ENCODE data around the gene TRMT10C. TPM values are rescaled to one million over a fixed set of nuclear protein-coding genes. Genes with fewer than 3 reads are reported as not detected.

Gene TRMT10C
- total RNA-seq, 1 donor from 2014 or later = 31.9 TPM

- Mint-ChIP-seq H3K9me3 (no peaks in the 10 kb centered on the region), H3K4me1 (ENCODE audit: unreplicated experiment) (no peaks in the 10 kb centered on the region), H3K27ac (no peak overlapping the region), H3K4me3 (no peak overlapping the region), H3K36me3 (no peaks in the 10 kb centered on the region), H3K27me3 (peaks cover 25% of the 10 kb centered on the region)
- DNase-seq (ENCODE audit: extremely low spot score, unreplicated experiment) = no peak
- no peak for TF ChIP-seq CTCF (conservative IDR thresholded peaks at IDR 0.05)
Observed at GRCh38 chr3:101519685-101520365, 41.8 kb upstream of the TRMT10C start.

- Mint-ChIP-seq H3K9me3 (no peaks in the 10 kb centered on the region), H3K27me3 (peaks cover 21% of the 10 kb centered on the region), H3K4me1 (ENCODE audit: unreplicated experiment) (no peaks in the 10 kb centered on the region), H3K27ac (no peak overlapping the region), H3K4me3 (no peak overlapping the region), H3K36me3 (no peaks in the 10 kb centered on the region)
- no peak for TF ChIP-seq CTCF (conservative IDR thresholded peaks at IDR 0.05)
- DNase-seq (ENCODE audit: extremely low spot score, unreplicated experiment) = no peak
Observed at GRCh38 chr3:101521211-101521701, 40.4 kb upstream of the TRMT10C start.

GRCh38 chr3:101527441-101527840, 34.2 kb upstream of the TRMT10C start:
- Mint-ChIP-seq H3K9me3 (no peaks in the 10 kb centered on the region), H3K36me3 (no peaks in the 10 kb centered on the region), H3K4me1 (ENCODE audit: unreplicated experiment) (no peaks in the 10 kb centered on the region), H3K27me3 (peaks cover under 1% of the 10 kb centered on the region), H3K4me3 (no peak overlapping the region), H3K27ac (no peak overlapping the region)
- DNase-seq (ENCODE audit: extremely low spot score, unreplicated experiment) = no peak
- TF ChIP-seq CTCF (conservative IDR thresholded peaks at IDR 0.05) = no peak

GRCh38 chr3:101527906-101528305, 33.8 kb upstream of the TRMT10C start:
- Mint-ChIP-seq H3K4me1 (ENCODE audit: unreplicated experiment) (peaks cover 1% of the 10 kb centered on the region), H3K4me3 (no peak overlapping the region), H3K9me3 (no peaks in the 10 kb centered on the region), H3K36me3 (no peaks in the 10 kb centered on the region), H3K27ac (no peak overlapping the region), H3K27me3 (no peaks in the 10 kb centered on the region)
- no peak for TF ChIP-seq CTCF (conservative IDR thresholded peaks at IDR 0.05)
- no peak for DNase-seq (ENCODE audit: extremely low spot score, unreplicated experiment)

GRCh38 chr3:101529816-101530685, 31.6 kb upstream of the TRMT10C start:
- Mint-ChIP-seq H3K27ac (no peak overlapping the region), H3K4me3 (no peak overlapping the region), H3K36me3 (no peaks in the 10 kb centered on the region), H3K9me3 (no peaks in the 10 kb centered on the region), H3K4me1 (ENCODE audit: unreplicated experiment) (peaks cover 4% of the 10 kb centered on the region), H3K27me3 (peaks cover 4% of the 10 kb centered on the region)
- no peak for DNase-seq (ENCODE audit: extremely low spot score, unreplicated experiment)
- TF ChIP-seq CTCF (conservative IDR thresholded peaks at IDR 0.05) = no peak
